Measurements from ENCODE around the gene CLEC4G.

The CLEC4G gene, protein sequence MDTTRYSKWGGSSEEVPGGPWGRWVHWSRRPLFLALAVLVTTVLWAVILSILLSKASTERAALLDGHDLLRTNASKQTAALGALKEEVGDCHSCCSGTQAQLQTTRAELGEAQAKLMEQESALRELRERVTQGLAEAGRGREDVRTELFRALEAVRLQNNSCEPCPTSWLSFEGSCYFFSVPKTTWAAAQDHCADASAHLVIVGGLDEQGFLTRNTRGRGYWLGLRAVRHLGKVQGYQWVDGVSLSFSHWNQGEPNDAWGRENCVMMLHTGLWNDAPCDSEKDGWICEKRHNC

DNA sequence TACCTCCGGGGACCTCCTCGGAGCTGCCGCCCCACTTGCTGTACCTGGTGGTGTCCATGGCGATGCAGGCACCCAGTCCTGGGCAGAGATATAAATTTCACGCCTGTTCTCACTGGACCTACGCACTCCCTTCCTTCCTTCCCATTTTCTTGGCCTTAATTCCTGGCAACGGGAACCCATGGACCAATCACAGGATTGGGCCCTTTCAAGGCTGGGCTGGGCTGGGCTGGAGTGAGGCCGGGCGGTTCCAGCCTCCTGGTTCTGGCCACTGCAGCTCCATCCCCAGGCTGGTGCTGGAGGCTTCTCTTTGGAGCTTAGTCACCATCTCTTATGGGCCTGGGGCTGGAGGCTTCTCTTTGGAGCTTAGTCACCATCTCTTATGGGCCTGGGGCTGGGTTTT, at the start of gene CLEC4G:
CLEC4G (minus strand) TSS at position 66 of the 400 bp plus-strand sequence; CDS start at position 58, 8 bp downstream.
- Histone ChIP-seq H3K9ac (ENCODE audit: low read length) (no peak within 1 kb of the TSS), H3K27me3 (ENCODE audit: insufficient read depth, low read length) (peaks cover 3% of the 10 kb centered on the region; the same call in 1 of the 2 replicates), H4K20me1 (ENCODE audit: insufficient read depth, low read length) (no peaks in the 10 kb centered on the region), H3K9me2 (ENCODE audit: low read depth, low read length) (no peaks in the 10 kb centered on the region), H2AFZ (ENCODE audit: low read length) (no peak within 1 kb of the TSS), H3K4me2 (ENCODE audit: low read length) (no peak within 1 kb of the TSS), H3K9me3 (ENCODE audit: low read length) (no peaks in the 10 kb centered on the region), H3K36me3 (ENCODE audit: insufficient read depth, low read length) (no peaks in the 10 kb centered on the region), H3K4me1 (ENCODE audit: insufficient read depth, low read length, severe bottlenecking) (no peaks in the 10 kb centered on the region), H3K79me2 (ENCODE audit: insufficient read depth, low read length) (no peaks in the 10 kb centered on the region), H3K4me3 (ENCODE audit: low read depth, low read length, poor library complexity, severe bottlenecking) (no peak within 1 kb of the TSS), H3F3A (ENCODE audit: insufficient read depth, low read length) (no peaks in the 10 kb centered on the region), H3K27ac (ENCODE audit: low read depth, low read length, poor library complexity, severe bottlenecking) (no peak within 1 kb of the TSS)
- TF ChIP-seq, protein P1, sequence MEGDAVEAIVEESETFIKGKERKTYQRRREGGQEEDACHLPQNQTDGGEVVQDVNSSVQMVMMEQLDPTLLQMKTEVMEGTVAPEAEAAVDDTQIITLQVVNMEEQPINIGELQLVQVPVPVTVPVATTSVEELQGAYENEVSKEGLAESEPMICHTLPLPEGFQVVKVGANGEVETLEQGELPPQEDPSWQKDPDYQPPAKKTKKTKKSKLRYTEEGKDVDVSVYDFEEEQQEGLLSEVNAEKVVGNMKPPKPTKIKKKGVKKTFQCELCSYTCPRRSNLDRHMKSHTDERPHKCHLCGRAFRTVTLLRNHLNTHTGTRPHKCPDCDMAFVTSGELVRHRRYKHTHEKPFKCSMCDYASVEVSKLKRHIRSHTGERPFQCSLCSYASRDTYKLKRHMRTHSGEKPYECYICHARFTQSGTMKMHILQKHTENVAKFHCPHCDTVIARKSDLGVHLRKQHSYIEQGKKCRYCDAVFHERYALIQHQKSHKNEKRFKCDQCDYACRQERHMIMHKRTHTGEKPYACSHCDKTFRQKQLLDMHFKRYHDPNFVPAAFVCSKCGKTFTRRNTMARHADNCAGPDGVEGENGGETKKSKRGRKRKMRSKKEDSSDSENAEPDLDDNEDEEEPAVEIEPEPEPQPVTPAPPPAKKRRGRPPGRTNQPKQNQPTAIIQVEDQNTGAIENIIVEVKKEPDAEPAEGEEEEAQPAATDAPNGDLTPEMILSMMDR (IDR thresholded peaks at IDR 0.05; ENCODE audit: low read length), result no peak
- no peak for TF ChIP-seq EZH2 (IDR thresholded peaks at IDR 0.05; ENCODE audit: borderline replicate concordance, low read length)

DNA sequence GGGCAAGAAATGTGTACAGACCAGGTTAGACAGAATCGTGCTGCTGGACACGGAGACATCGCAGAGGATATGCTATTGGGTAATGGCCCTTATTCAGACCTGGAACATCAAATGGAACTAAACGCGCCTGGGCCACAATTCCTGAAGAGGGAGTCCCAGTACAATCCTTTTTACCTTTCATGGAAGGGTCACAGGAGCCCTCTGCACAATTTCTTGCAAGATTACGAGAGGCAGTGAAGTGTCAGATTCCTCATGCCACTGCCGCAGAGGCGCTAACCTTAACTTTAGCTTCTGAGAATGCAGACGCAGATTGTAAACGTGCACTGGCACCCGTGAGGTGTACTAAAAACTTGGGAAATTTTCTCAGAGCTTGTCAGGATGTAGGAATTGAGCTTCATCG, 49.2 kb upstream of the CLEC4G start:
- H3K9ac ChIP-seq (ENCODE audit: low read length), result no peak overlapping the region
- H3K36me3 ChIP-seq (ENCODE audit: insufficient read depth, low read length), result no peaks in the 10 kb centered on the region; the same call in 1 of the 2 replicates
- H3K27ac ChIP-seq (ENCODE audit: low read depth, low read length, poor library complexity, severe bottlenecking), result no peak overlapping the region
- no peaks in the 10 kb centered on the region for H3K4me1 ChIP-seq (ENCODE audit: insufficient read depth, low read length, severe bottlenecking)
- H3K9me3 ChIP-seq (ENCODE audit: low read length), result no peaks in the 10 kb centered on the region
- TF ChIP-seq, protein P1 (IDR thresholded peaks at IDR 0.05; ENCODE audit: low read length), result no peak
- TF ChIP-seq EZH2 (IDR thresholded peaks at IDR 0.05; ENCODE audit: borderline replicate concordance, low read length), result no peak
- no peaks in the 10 kb centered on the region for H3K9me2 ChIP-seq (ENCODE audit: low read depth, low read length)
- H3K79me2 ChIP-seq (ENCODE audit: insufficient read depth, low read length), result no peaks in the 10 kb centered on the region
- H2AFZ ChIP-seq (ENCODE audit: low read length), result no peak overlapping the region
- H3K27me3 ChIP-seq (ENCODE audit: insufficient read depth, low read length), result no peaks in the 10 kb centered on the region; the same call in 1 of the 2 replicates
- no peak overlapping the region for H3K4me3 ChIP-seq (ENCODE audit: low read depth, low read length, poor library complexity, severe bottlenecking)
- H3K4me2 ChIP-seq (ENCODE audit: low read length), result no peak overlapping the region
- H3F3A ChIP-seq (ENCODE audit: insufficient read depth, low read length), result no peaks in the 10 kb centered on the region
- H4K20me1 ChIP-seq (ENCODE audit: insufficient read depth, low read length), result no peaks in the 10 kb centered on the region

DNA sequence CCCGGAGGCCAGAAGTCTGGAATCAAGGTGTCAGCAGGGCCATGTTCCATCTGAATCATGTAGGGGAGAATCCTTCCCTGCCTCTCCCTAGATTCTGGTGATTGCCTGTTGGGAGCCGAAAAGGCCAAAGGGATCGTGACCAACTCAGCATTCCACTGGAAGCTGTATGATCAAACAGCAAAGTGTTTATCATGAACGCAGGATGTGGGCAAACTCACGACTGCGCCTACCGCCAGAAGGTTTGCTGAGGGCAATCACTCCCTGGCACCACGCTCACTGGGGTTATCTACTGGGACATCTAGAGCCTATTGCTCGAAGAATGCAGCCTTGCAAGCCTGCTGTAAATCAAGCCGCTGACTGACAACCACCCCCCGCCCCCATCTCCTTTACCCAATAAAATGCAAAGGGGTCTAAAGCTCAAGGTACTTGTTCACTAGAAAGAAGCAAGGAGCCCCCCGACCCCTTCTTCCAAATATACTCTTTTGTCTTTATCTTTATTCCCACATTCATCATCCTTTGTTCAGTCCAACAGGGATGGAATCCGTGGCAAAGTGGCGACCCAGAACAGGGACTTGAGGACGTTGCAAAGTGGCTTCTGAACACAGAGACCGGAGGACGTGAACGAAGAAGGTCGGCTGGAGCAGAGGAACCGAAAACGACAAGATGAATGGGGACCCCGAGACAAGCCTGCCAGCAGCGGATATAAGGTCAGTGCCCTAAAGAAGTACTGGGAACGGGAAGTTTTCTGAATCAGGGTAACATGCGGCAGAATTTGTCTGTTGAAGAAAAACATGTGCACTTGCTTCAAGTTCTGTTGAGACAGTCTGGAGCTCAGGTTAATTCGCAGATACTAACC, 47.9 kb upstream of the CLEC4G start:
- H3K4me1 ChIP-seq (ENCODE audit: insufficient read depth, low read length, severe bottlenecking), result no peaks in the 10 kb centered on the region
- H3K9ac ChIP-seq (ENCODE audit: low read length), result no peak overlapping the region
- H3K36me3 ChIP-seq (ENCODE audit: insufficient read depth, low read length), result no peaks in the 10 kb centered on the region
- no peaks in the 10 kb centered on the region for H4K20me1 ChIP-seq (ENCODE audit: insufficient read depth, low read length)
- H3K27me3 ChIP-seq (ENCODE audit: insufficient read depth, low read length), result no peaks in the 10 kb centered on the region; the same call in 1 of the 2 replicates
- H3K9me2 ChIP-seq (ENCODE audit: low read depth, low read length), result no peaks in the 10 kb centered on the region
- no peak overlapping the region for H3K4me3 ChIP-seq (ENCODE audit: low read depth, low read length, poor library complexity, severe bottlenecking)
- H3K9me3 ChIP-seq (ENCODE audit: low read length), result no peaks in the 10 kb centered on the region
- no peak overlapping the region for H3K4me2 ChIP-seq (ENCODE audit: low read length)
- H3K79me2 ChIP-seq (ENCODE audit: insufficient read depth, low read length), result no peaks in the 10 kb centered on the region
- TF ChIP-seq, protein P1 (IDR thresholded peaks at IDR 0.05; ENCODE audit: low read length), result no peak
- TF ChIP-seq EZH2 (IDR thresholded peaks at IDR 0.05; ENCODE audit: borderline replicate concordance, low read length), result no peak
- no peak overlapping the region for H2AFZ ChIP-seq (ENCODE audit: low read length)
- no peaks in the 10 kb centered on the region for H3F3A ChIP-seq (ENCODE audit: insufficient read depth, low read length)
- no peak overlapping the region for H3K27ac ChIP-seq (ENCODE audit: low read depth, low read length, poor library complexity, severe bottlenecking)

Measured in OCI-LY1 (cell line).